H9 (cell line): Measurements from ENCODE around the gene WBP2. TPM values are rescaled to one million over a fixed set of nuclear protein-coding genes. Genes with fewer than 3 reads are reported as not detected.

Experiments used
- DNase-seq: peaks from one replicate; pipeline ENCODE4 v3.0.0-alpha.2; 2017
- H2AFZ ChIP-seq: one replicate; pipeline ENCODE4 v1.6.1; 2013; ENCODE audit warnings: mild to moderate bottlenecking, low read length, control low read depth, moderate library complexity
- H2AK5ac ChIP-seq: 2 replicates; pipeline ENCODE4 v1.6.1; 2013; ENCODE audit warnings: low read length, control low read depth, mixed read lengths; ENCODE audit not compliant: insufficient read length
- H2BK120ac ChIP-seq: one replicate; pipeline ENCODE4 v1.6.1; 2013; ENCODE audit warnings: low read depth, mild to moderate bottlenecking, low read length, control low read depth, inconsistent platforms; ENCODE audit not compliant: poor library complexity, severe bottlenecking
- H2BK12ac ChIP-seq: 2 replicates; pipeline ENCODE4 v1.6.1; 2013; ENCODE audit warnings: low read length, control low read depth, mixed read lengths, low read depth; ENCODE audit not compliant: insufficient read length
- H2BK15ac ChIP-seq: 2 replicates; pipeline ENCODE4 v1.6.1; 2013; ENCODE audit warnings: low read depth, low read length, control low read depth
- H2BK20ac ChIP-seq: one replicate; pipeline ENCODE4 v1.6.1; 2013; ENCODE audit warnings: low read depth, mild to moderate bottlenecking, low read length, control low read depth, inconsistent platforms; ENCODE audit not compliant: poor library complexity, severe bottlenecking
- H2BK5ac ChIP-seq: 2 replicates; pipeline ENCODE4 v1.6.1; 2013; ENCODE audit warnings: low read length, control low read depth, mixed read lengths; ENCODE audit not compliant: insufficient read length
- H3K14ac ChIP-seq: 2 replicates; pipeline ENCODE4 v1.6.1; 2013; ENCODE audit warnings: low read length, control low read depth; ENCODE audit not compliant: insufficient read depth
- H3K18ac ChIP-seq: 2 replicates; pipeline ENCODE4 v1.6.1; 2013; ENCODE audit warnings: low read depth, mild to moderate bottlenecking, mixed read lengths, low read length, control low read depth; ENCODE audit not compliant: insufficient read length
- H3K23ac ChIP-seq: 2 replicates; pipeline ENCODE4 v1.6.1; 2013; ENCODE audit warnings: low read length, control low read depth, mixed read lengths, low read depth; ENCODE audit not compliant: insufficient read length
- H3K23me2 ChIP-seq: 2 replicates; pipeline ENCODE4 v1.6.1; 2013; ENCODE audit warnings: low read depth, mild to moderate bottlenecking, mixed read lengths, low read length, control low read depth; ENCODE audit not compliant: insufficient read length, poor library complexity, severe bottlenecking
- H3K27ac ChIP-seq: 2 replicates; pipeline ENCODE4 v1.5.1; 2013; ENCODE audit warnings: low read length, control low read depth, mixed read lengths, low read depth; ENCODE audit not compliant: insufficient read length
- H3K27me3 ChIP-seq: 2 replicates; pipeline ENCODE4 v1.6.1; 2013; ENCODE audit warnings: low read length, control low read depth, inconsistent platforms; ENCODE audit not compliant: insufficient read depth
- H3K4ac ChIP-seq: 2 replicates; pipeline ENCODE4 v1.6.1; 2013; ENCODE audit warnings: low read depth, mild to moderate bottlenecking, control low read depth, inconsistent platforms, low read length, moderate library complexity
- H3K4me1 ChIP-seq: 2 replicates; pipeline ENCODE4 v1.6.1; 2013; ENCODE audit warnings: low read length, control low read depth, inconsistent platforms; ENCODE audit not compliant: insufficient read depth
- H3K4me2 ChIP-seq: 2 replicates; pipeline ENCODE4 v1.6.1; 2013; ENCODE audit warnings: low read length, control low read depth, mixed read lengths; ENCODE audit not compliant: insufficient read length, insufficient read depth
- H3K56ac ChIP-seq: 2 replicates; pipeline ENCODE4 v1.6.1; 2013; ENCODE audit warnings: low read depth, mild to moderate bottlenecking, mixed read lengths, low read length, control low read depth; ENCODE audit not compliant: insufficient read length
- H3K79me1 ChIP-seq: 2 replicates; pipeline ENCODE4 v1.6.1; 2013; ENCODE audit warnings: low read depth, mild to moderate bottlenecking, moderate library complexity, low read length, control low read depth, inconsistent platforms; ENCODE audit not compliant: insufficient read depth, poor library complexity, severe bottlenecking
- H3K79me2 ChIP-seq: 2 replicates; pipeline ENCODE4 v1.6.1; 2013; ENCODE audit warnings: low read length, control low read depth, inconsistent platforms; ENCODE audit not compliant: insufficient read depth
- H3K9ac ChIP-seq: 2 replicates; pipeline ENCODE4 v1.6.1; 2013; ENCODE audit warnings: low read length, control low read depth, mixed read lengths; ENCODE audit not compliant: insufficient read length; ENCODE audit errors: extremely low read depth
- H3K9me3 ChIP-seq: one replicate; pipeline ENCODE4 v1.6.1; 2013; ENCODE audit warnings: low read depth, low read length, inconsistent platforms; ENCODE audit not compliant: control insufficient read depth
- H3T11ph ChIP-seq: one replicate; pipeline ENCODE4 v1.6.1; 2013; ENCODE audit warnings: mild to moderate bottlenecking, low read length, control low read depth, inconsistent platforms
- H4K20me1 ChIP-seq: one replicate; pipeline ENCODE4 v1.6.1; 2013; ENCODE audit not compliant: control insufficient read depth, insufficient read length, insufficient read depth
- H4K5ac ChIP-seq: 2 replicates; pipeline ENCODE4 v1.6.1; 2013; ENCODE audit warnings: low read depth, mild to moderate bottlenecking, mixed read lengths, low read length, control low read depth; ENCODE audit not compliant: insufficient read length
- H4K8ac ChIP-seq: replicated peaks from 2 replicates; pipeline ENCODE4 v1.6.1; 2013; ENCODE audit warnings: low read length, control low read depth, mixed read lengths, low read depth; ENCODE audit not compliant: insufficient read length
- H4K91ac ChIP-seq: 2 replicates; pipeline ENCODE4 v1.6.1; 2013; ENCODE audit warnings: low read depth, mild to moderate bottlenecking, moderate library complexity, mixed read lengths, low read length, control low read depth; ENCODE audit not compliant: insufficient read length
- H3K27ac Mint-ChIP-seq, 3 experiments: 2 replicates in 2 of 3; 3 replicates in 1 of 3; pipeline ENCODE4 v1.8.0; 2020 to 2021; ENCODE audit warnings: mixed read lengths in 3 of 3, mild to moderate bottlenecking in 1 of 3, moderate library complexity in 1 of 3
- H3K27me3 Mint-ChIP-seq: 2 replicates; pipeline ENCODE4 v1.8.0; 2021; ENCODE audit warnings: low read depth, mild to moderate bottlenecking, moderate library complexity, mixed read lengths
- H3K36me3 Mint-ChIP-seq, 3 experiments: 2 replicates in 2 of 3; 3 replicates in 1 of 3; pipeline ENCODE4 v1.8.0; 2020 to 2021; ENCODE audit warnings: low read depth in 3 of 3, mixed read lengths in 3 of 3; ENCODE audit not compliant: insufficient read depth in 1 of 3
- H3K4me1 Mint-ChIP-seq, 2 experiments: 2 replicates each; pipeline ENCODE4 v1.8.0; 2020; ENCODE audit warnings: mixed read lengths in 2 of 2
- H3K4me3 Mint-ChIP-seq, 2 experiments: 2 replicates in 1 of 2; 3 replicates in 1 of 2; pipeline ENCODE4 v1.8.0; 2020 to 2021; ENCODE audit warnings: mild to moderate bottlenecking in 2 of 2, mixed read lengths in 2 of 2, moderate library complexity in 1 of 2
- H3K9me3 Mint-ChIP-seq, 2 experiments: 2 replicates in 1 of 2; 3 replicates in 1 of 2; pipeline ENCODE4 v1.8.0; 2020; ENCODE audit warnings: mild to moderate bottlenecking in 2 of 2, mixed read lengths in 2 of 2, moderate library complexity in 1 of 2
- WGBS: extraction: QIAGEN DNeasy Blood & Tissue Kit; methylation state at CpG from one replicate; pipeline ENCODE4 v1.1.7; 2013; ENCODE audit warnings: missing lambda C conversion rate, low lambda C conversion rate, mixed read lengths; ENCODE audit not compliant: insufficient read length; ENCODE audit errors: extremely low coverage; 5-methylcytosine and 5-hydroxymethylcytosine counted together
- total RNA-seq: library from RNA; stranded (reverse); gene quantifications from 2 replicates; pipeline ENCODE4 v1.2.1, GENCODE V29; 2021
- TF ChIP-seq, protein P1 (sequence below): fragments of 200-600 bp; sonication (generic); conservative IDR thresholded peaks from 3 replicates; pipeline ENCODE4 v1.8.0; 2021; ENCODE audit warnings: antibody characterized with exemption, mild to moderate bottlenecking

Gene WBP2
- total RNA-seq, 1 experiment from 2014 or later = 63.2 TPM

DNA sequence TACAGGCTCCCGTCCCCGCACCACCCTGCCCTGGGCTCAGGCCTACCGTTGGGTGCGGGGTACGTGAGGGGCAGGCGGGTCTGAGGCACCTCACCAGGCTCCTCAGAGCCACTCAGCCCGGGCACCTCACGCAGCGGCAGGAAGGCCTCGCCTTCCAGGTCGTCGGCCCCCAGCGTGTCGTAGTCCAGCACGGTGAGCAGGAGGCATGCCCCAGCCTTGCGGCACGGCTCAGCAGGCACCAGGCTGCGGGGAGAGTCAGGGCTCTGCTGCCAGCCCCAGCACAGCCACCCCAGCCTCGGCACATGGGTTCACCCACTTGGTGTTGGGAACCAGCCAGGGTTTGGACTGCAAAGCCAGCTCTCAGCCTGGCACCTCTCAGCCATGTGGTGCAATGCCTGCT is 26.4 kb downstream of the WBP2 start:
- Histone ChIP-seq H3K4ac (no peak overlapping the region), H3K27ac (no peak overlapping the region), H3K14ac (no peak overlapping the region), H3K9me3 (no peaks in the 10 kb centered on the region), H4K5ac (no peak overlapping the region), H3K4me2 (no peak overlapping the region), H3K23ac (no peak overlapping the region), H2BK120ac (no peak overlapping the region), H3K27me3 (no peaks in the 10 kb centered on the region), H3K4me1 (peaks cover 5% of the 10 kb centered on the region; the same call in 1 of the 2 replicates), H3K56ac (no peak overlapping the region), H4K8ac (no peak overlapping the region), H2BK12ac (no peak overlapping the region), H3K79me2 (no peaks in the 10 kb centered on the region), H4K20me1 (no peaks in the 10 kb centered on the region), H3T11ph (no peak overlapping the region), H2BK5ac (no peak overlapping the region), H3K23me2 (no peaks in the 10 kb centered on the region), H2AK5ac (no peak overlapping the region), H3K79me1 (no peaks in the 10 kb centered on the region), H4K91ac (no peak overlapping the region), H2BK15ac (no peak overlapping the region), H2BK20ac (no peak overlapping the region), H3K18ac (no peak overlapping the region), H2AFZ (no peak overlapping the region), H3K9ac (no peak overlapping the region)
- no peak overlapping the region for H3K4me3 Mint-ChIP-seq
- H3K36me3 Mint-ChIP-seq = peaks cover 0 to 13% (median 11%) of the 10 kb centered on the region in 3 experiments; a peak in 6 of 7 replicates
- TF ChIP-seq, protein P1, sequence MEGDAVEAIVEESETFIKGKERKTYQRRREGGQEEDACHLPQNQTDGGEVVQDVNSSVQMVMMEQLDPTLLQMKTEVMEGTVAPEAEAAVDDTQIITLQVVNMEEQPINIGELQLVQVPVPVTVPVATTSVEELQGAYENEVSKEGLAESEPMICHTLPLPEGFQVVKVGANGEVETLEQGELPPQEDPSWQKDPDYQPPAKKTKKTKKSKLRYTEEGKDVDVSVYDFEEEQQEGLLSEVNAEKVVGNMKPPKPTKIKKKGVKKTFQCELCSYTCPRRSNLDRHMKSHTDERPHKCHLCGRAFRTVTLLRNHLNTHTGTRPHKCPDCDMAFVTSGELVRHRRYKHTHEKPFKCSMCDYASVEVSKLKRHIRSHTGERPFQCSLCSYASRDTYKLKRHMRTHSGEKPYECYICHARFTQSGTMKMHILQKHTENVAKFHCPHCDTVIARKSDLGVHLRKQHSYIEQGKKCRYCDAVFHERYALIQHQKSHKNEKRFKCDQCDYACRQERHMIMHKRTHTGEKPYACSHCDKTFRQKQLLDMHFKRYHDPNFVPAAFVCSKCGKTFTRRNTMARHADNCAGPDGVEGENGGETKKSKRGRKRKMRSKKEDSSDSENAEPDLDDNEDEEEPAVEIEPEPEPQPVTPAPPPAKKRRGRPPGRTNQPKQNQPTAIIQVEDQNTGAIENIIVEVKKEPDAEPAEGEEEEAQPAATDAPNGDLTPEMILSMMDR = no peak
- no peak overlapping the region for H3K27ac Mint-ChIP-seq
- no CpG with 5 or more reads among the region's 19 CpGs for WGBS
- H3K4me1 Mint-ChIP-seq = peaks cover 28 to 36% of the 10 kb centered on the region in 2 experiments
- no peaks in the 10 kb centered on the region for H3K27me3 Mint-ChIP-seq
- no peak for DNase-seq
- H3K9me3 Mint-ChIP-seq = no peaks in the 10 kb centered on the region
